ENCODE results near the gene PRCC.

DNA sequence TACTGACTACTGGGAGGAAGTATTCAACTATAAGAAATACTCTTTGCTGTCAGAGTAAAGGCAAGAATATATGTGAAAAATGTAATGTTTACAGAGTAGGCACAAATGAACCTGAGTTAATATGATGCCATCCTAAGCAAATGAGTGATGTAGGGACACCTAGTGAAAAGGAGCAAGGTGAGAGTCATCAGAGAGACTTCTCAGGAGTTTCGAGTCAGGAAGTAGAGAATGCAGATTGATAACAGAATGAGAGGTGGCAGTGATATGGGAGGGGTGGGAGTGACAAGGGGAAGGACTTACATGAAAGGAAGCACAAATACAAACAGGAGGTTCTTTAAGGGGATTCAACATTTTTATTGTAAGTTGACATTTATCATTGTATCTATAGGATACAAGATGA lies 10.2 kb downstream of the PRCC start:
- TF ChIP-seq, protein P1, sequence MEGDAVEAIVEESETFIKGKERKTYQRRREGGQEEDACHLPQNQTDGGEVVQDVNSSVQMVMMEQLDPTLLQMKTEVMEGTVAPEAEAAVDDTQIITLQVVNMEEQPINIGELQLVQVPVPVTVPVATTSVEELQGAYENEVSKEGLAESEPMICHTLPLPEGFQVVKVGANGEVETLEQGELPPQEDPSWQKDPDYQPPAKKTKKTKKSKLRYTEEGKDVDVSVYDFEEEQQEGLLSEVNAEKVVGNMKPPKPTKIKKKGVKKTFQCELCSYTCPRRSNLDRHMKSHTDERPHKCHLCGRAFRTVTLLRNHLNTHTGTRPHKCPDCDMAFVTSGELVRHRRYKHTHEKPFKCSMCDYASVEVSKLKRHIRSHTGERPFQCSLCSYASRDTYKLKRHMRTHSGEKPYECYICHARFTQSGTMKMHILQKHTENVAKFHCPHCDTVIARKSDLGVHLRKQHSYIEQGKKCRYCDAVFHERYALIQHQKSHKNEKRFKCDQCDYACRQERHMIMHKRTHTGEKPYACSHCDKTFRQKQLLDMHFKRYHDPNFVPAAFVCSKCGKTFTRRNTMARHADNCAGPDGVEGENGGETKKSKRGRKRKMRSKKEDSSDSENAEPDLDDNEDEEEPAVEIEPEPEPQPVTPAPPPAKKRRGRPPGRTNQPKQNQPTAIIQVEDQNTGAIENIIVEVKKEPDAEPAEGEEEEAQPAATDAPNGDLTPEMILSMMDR (IDR thresholded peaks at IDR 0.05): no peak
- no peak for TF ChIP-seq POLR2A (IDR thresholded peaks at IDR 0.05)
